Activated CD4-positive, alpha-beta memory T cell treated with anti-CD3 and anti-CD28 coated beads for 36 hours (primary cell): Measurements from ENCODE around the gene BABAM2. TPM values are rescaled to one million over a fixed set of nuclear protein-coding genes. Genes with fewer than 3 reads are reported as not detected.

Experiments used
- CTCF ChIA-PET: fragments of 350-600 bp; sonication (Branson Sonifier 250); formaldehyde crosslinking; loops from one replicate; lab custom pipeline; 2021; ENCODE audit warnings: antibody characterized with exemption, inconsistent platforms; lab: Charles Lee
- POLR2A ChIA-PET: fragments of 350-600 bp; sonication (Branson Sonifier 250); formaldehyde crosslinking; loops from one replicate; lab custom pipeline; 2021; ENCODE audit warnings: antibody characterized with exemption; lab: Charles Lee
- DNase-seq: peaks from one replicate; pipeline ENCODE4 v3.0.0-alpha.2; 2020
- H3K27ac Mint-ChIP-seq: one replicate; pipeline ENCODE4 v1.8.0; 2021; ENCODE audit warnings: mixed read lengths
- H3K27me3 Mint-ChIP-seq: one replicate; pipeline ENCODE4 v1.8.0; 2021; ENCODE audit warnings: mixed read lengths
- H3K36me3 Mint-ChIP-seq: one replicate; pipeline ENCODE4 v1.8.0; 2021; ENCODE audit warnings: mixed read lengths
- H3K4me1 Mint-ChIP-seq: one replicate; pipeline ENCODE4 v1.8.0; 2021; ENCODE audit warnings: low read depth, mixed read lengths
- H3K4me3 Mint-ChIP-seq: one replicate; pipeline ENCODE4 v1.8.0; 2021; ENCODE audit warnings: mild to moderate bottlenecking, mixed read lengths
- H3K9me3 Mint-ChIP-seq: one replicate; pipeline ENCODE4 v1.8.0; 2021; ENCODE audit warnings: mixed read lengths
- intact Hi-C: fragments of 100-400 bp; cut with micrococcal nuclease; formaldehyde crosslinking; loops from one replicate; pipeline ENCODE4 v1.15.1; 2023
- total RNA-seq, 2 experiments: library from RNA; stranded (reverse); gene quantifications; one replicate each; pipeline ENCODE4 v1.2.3, GENCODE V29; 2021

Gene BABAM2
- total RNA-seq, 2 experiments from 2014 or later, result 72.3 to 76.6 TPM

GRCh38 chr2:27911458-27912210, 21.1 kb downstream of the BABAM2 start:
- Mint-ChIP-seq H3K4me1 (peaks cover 25% of the 10 kb centered on the region), H3K27ac (no peak overlapping the region), H3K9me3 (no peaks in the 10 kb centered on the region), H3K36me3 (peaks cover 21% of the 10 kb centered on the region), H3K4me3 (no peak overlapping the region), H3K27me3 (no peaks in the 10 kb centered on the region)
- no peak for DNase-seq
- CTCF ChIA-PET, result no interaction called here
- intact Hi-C loops, result no loop called here
- POLR2A ChIA-PET, result no interaction called here

GRCh38 chr2:27912512-27912911, 22.0 kb downstream of the BABAM2 start:
- Mint-ChIP-seq H3K36me3 (peaks cover 16% of the 10 kb centered on the region), H3K4me1 (peaks cover 19% of the 10 kb centered on the region), H3K27ac (no peak overlapping the region), H3K9me3 (no peaks in the 10 kb centered on the region), H3K27me3 (no peaks in the 10 kb centered on the region), H3K4me3 (no peak overlapping the region)
- no peak for DNase-seq
- POLR2A ChIA-PET, result interaction anchor here (0.6 kb wide), 1 partner anchor 17 kb away, joined by 5 read pairs; no protein-coding TSS in a partner anchor
- intact Hi-C loops, result no loop called here
- CTCF ChIA-PET, result no interaction called here

- ChIA-PET CTCF (interaction anchor here (0.8 kb wide), 1 partner anchor 210 kb away, joined by 3 read pairs; no protein-coding TSS in a partner anchor), POLR2A (no interaction called here)
- no peaks in the 10 kb centered on the region for H3K27me3 Mint-ChIP-seq
- intact Hi-C loops, result no loop called here
- peaks cover 16% of the 10 kb centered on the region for H3K4me1 Mint-ChIP-seq
- DNase-seq, result no peak
- H3K9me3 Mint-ChIP-seq, result no peaks in the 10 kb centered on the region
- no peak overlapping the region for H3K4me3 Mint-ChIP-seq
- peak overlapping the region; percentile 24 for H3K27ac Mint-ChIP-seq
- peaks cover 11% of the 10 kb centered on the region for H3K36me3 Mint-ChIP-seq
Measured at GRCh38 chr2:27914041-27914804, 23.7 kb downstream of the BABAM2 start.

- CTCF ChIA-PET, result no interaction called here
- Mint-ChIP-seq H3K4me3 (no peak overlapping the region), H3K27ac (no peak overlapping the region), H3K36me3 (peaks cover 11% of the 10 kb centered on the region), H3K4me1 (peaks cover 16% of the 10 kb centered on the region), H3K27me3 (no peaks in the 10 kb centered on the region), H3K9me3 (no peaks in the 10 kb centered on the region)
- intact Hi-C loops, result no loop called here
- POLR2A ChIA-PET, result no interaction called here
- DNase-seq, result no peak
Measured at GRCh38 chr2:27914805-27915175, 24.3 kb downstream of the BABAM2 start.

- intact Hi-C loops, result no loop called here
- CTCF ChIA-PET, result no interaction called here
- no peak overlapping the region for H3K4me3 Mint-ChIP-seq
- H3K27ac Mint-ChIP-seq, result no peak overlapping the region
- H3K27me3 Mint-ChIP-seq, result no peaks in the 10 kb centered on the region
- DNase-seq, result no peak
- H3K9me3 Mint-ChIP-seq, result no peaks in the 10 kb centered on the region
- peaks cover 11% of the 10 kb centered on the region for H3K36me3 Mint-ChIP-seq
- POLR2A ChIA-PET, result no interaction called here
- peaks cover 20% of the 10 kb centered on the region for H3K4me1 Mint-ChIP-seq
Measured at GRCh38 chr2:27915191-27915590, 24.7 kb downstream of the BABAM2 start.

- Mint-ChIP-seq H3K27ac (no peak overlapping the region), H3K36me3 (peaks cover 12% of the 10 kb centered on the region), H3K9me3 (no peaks in the 10 kb centered on the region), H3K27me3 (no peaks in the 10 kb centered on the region), H3K4me1 (peaks cover 23% of the 10 kb centered on the region), H3K4me3 (no peak overlapping the region)
- ChIA-PET POLR2A (no interaction called here), CTCF (interaction anchor here (0.6 kb wide), 1 partner anchor 29 kb away, joined by 3 read pairs; no protein-coding TSS in a partner anchor)
- intact Hi-C loops, result no loop called here
- DNase-seq, result no peak
Measured at GRCh38 chr2:27915874-27916273, 25.3 kb downstream of the BABAM2 start.

GRCh38 chr2:27916293-27916995, 25.9 kb downstream of the BABAM2 start:
- Mint-ChIP-seq H3K36me3 (peaks cover 11% of the 10 kb centered on the region), H3K4me3 (no peak overlapping the region), H3K27me3 (no peaks in the 10 kb centered on the region), H3K9me3 (no peaks in the 10 kb centered on the region), H3K27ac (no peak overlapping the region), H3K4me1 (peaks cover 23% of the 10 kb centered on the region)
- ChIA-PET CTCF (interaction anchor here (0.6 kb wide), 1 partner anchor 28 kb away, joined by 3 read pairs; no protein-coding TSS in a partner anchor), POLR2A (no interaction called here)
- DNase-seq, result no peak
- intact Hi-C loops, result no loop called here

- no peak overlapping the region for H3K4me3 Mint-ChIP-seq
- H3K27ac Mint-ChIP-seq, result peak overlapping the region; percentile 66
- ChIA-PET CTCF (no interaction called here), POLR2A (no interaction called here)
- H3K36me3 Mint-ChIP-seq, result peaks cover 5% of the 10 kb centered on the region
- intact Hi-C loops, result loop anchor here (2.0 kb wide), 1 partner anchor 34 kb away; no protein-coding TSS in a partner anchor
- DNase-seq, result no peak
- no peaks in the 10 kb centered on the region for H3K27me3 Mint-ChIP-seq
- H3K9me3 Mint-ChIP-seq, result no peaks in the 10 kb centered on the region
- peaks cover 20% of the 10 kb centered on the region for H3K4me1 Mint-ChIP-seq
Measured at GRCh38 chr2:27920148-27920885, 29.8 kb downstream of the BABAM2 start.

- H3K36me3 Mint-ChIP-seq, result peaks cover 7% of the 10 kb centered on the region
- POLR2A ChIA-PET, result no interaction called here
Measured at GRCh38 chr2:27921424-27921823, 30.9 kb downstream of the BABAM2 start.

GRCh38 chr2:27921880-27922547, 31.5 kb downstream of the BABAM2 start:
- CTCF ChIA-PET, result no interaction called here
- Mint-ChIP-seq H3K27ac (no peak overlapping the region), H3K36me3 (peaks cover 7% of the 10 kb centered on the region), H3K27me3 (no peaks in the 10 kb centered on the region), H3K4me1 (peaks cover 25% of the 10 kb centered on the region), H3K4me3 (no peak overlapping the region), H3K9me3 (no peaks in the 10 kb centered on the region)
- intact Hi-C loops, result loop anchor here (2.0 kb wide), 1 partner anchor 33 kb away; no protein-coding TSS in a partner anchor
- no peak for DNase-seq
- POLR2A ChIA-PET, result no interaction called here

More at GRCh38 chr2:27921424-27921823, 30.9 kb downstream of the BABAM2 start:
- H3K27ac Mint-ChIP-seq, result no peak overlapping the region
- no peaks in the 10 kb centered on the region for H3K9me3 Mint-ChIP-seq
- no peaks in the 10 kb centered on the region for H3K27me3 Mint-ChIP-seq
- H3K4me3 Mint-ChIP-seq, result no peak overlapping the region
- intact Hi-C loops, result loop anchor here (2.0 kb wide), 1 partner anchor 33 kb away; no protein-coding TSS in a partner anchor
- DNase-seq, result no peak
- CTCF ChIA-PET, result no interaction called here
- peaks cover 24% of the 10 kb centered on the region for H3K4me1 Mint-ChIP-seq

GRCh38 chr2:27922842-27923241, 32.3 kb downstream of the BABAM2 start:
- H3K27me3 Mint-ChIP-seq, result no peaks in the 10 kb centered on the region
- POLR2A ChIA-PET, result no interaction called here
- CTCF ChIA-PET, result no interaction called here
- no peak overlapping the region for H3K27ac Mint-ChIP-seq
- H3K4me3 Mint-ChIP-seq, result no peak overlapping the region
- H3K4me1 Mint-ChIP-seq, result peaks cover 25% of the 10 kb centered on the region
- DNase-seq, result no peak
- intact Hi-C loops, result no loop called here
- H3K36me3 Mint-ChIP-seq, result peaks cover 9% of the 10 kb centered on the region
- H3K9me3 Mint-ChIP-seq, result no peaks in the 10 kb centered on the region
